GM23248 (cell line): Measurements from ENCODE around the gene NUDT22. TPM values are rescaled to one million over a fixed set of nuclear protein-coding genes. Genes with fewer than 3 reads are reported as not detected.

Experiments used
- DNase-seq: peaks from one replicate; pipeline ENCODE4 v3.0.0-alpha.2; 2015
- H2AFZ ChIP-seq: fragments of 200-600 bp; sonication (generic); 2 replicates; pipeline ENCODE4 v1.6.1; 2016; ENCODE audit warnings: antibody characterized with exemption
- H3F3A ChIP-seq: fragments of 200-600 bp; sonication (generic); 2 replicates; pipeline ENCODE4 v1.6.1; 2016; ENCODE audit warnings: mild to moderate bottlenecking, antibody characterized with exemption, mixed run types; ENCODE audit not compliant: insufficient read depth
- H3K27ac ChIP-seq: fragments of 200-600 bp; sonication (generic); 2 replicates; pipeline ENCODE4 v1.5.1; 2016; ENCODE audit warnings: mild to moderate bottlenecking
- H3K27me3 ChIP-seq: fragments of 200-600 bp; sonication (generic); replicated peaks from 2 replicates; pipeline ENCODE4 v1.6.1; 2016; ENCODE audit warnings: mild to moderate bottlenecking; ENCODE audit not compliant: insufficient read depth
- H3K36me3 ChIP-seq: fragments of 200-600 bp; sonication (generic); 2 replicates; pipeline ENCODE4 v1.6.1; 2016; ENCODE audit warnings: low read depth, mild to moderate bottlenecking
- H3K4me1 ChIP-seq: fragments of 200-600 bp; sonication (generic); 2 replicates; pipeline ENCODE4 v1.6.1; 2016; ENCODE audit warnings: mild to moderate bottlenecking; ENCODE audit not compliant: insufficient read depth
- H3K4me2 ChIP-seq: fragments of 200-600 bp; sonication (generic); one replicate; pipeline ENCODE4 v1.6.1; 2016; ENCODE audit warnings: mild to moderate bottlenecking; ENCODE audit not compliant: unreplicated experiment
- H3K4me3 ChIP-seq: fragments of 200-600 bp; sonication (generic); 2 replicates; pipeline ENCODE4 v1.5.1; 2016; ENCODE audit warnings: mild to moderate bottlenecking
- H3K79me2 ChIP-seq: fragments of 200-600 bp; sonication (generic); 2 replicates; pipeline ENCODE4 v1.6.1; 2016; ENCODE audit warnings: mild to moderate bottlenecking; ENCODE audit not compliant: insufficient read depth
- H3K9ac ChIP-seq: fragments of 200-600 bp; sonication (generic); 2 replicates; pipeline ENCODE4 v1.6.1; 2016; ENCODE audit warnings: mild to moderate bottlenecking
- H3K9me2 ChIP-seq: fragments of 200-600 bp; sonication (generic); 2 replicates; pipeline ENCODE4 v1.6.1; 2016; ENCODE audit warnings: mixed run types, mild to moderate bottlenecking, moderate library complexity; ENCODE audit not compliant: insufficient read depth
- H3K9me3 ChIP-seq: fragments of 200-600 bp; sonication (generic); one replicate; pipeline ENCODE4 v1.6.1; 2017; ENCODE audit warnings: low read depth
- H4K20me1 ChIP-seq: fragments of 200-600 bp; sonication (generic); 2 replicates; pipeline ENCODE4 v1.6.0; 2016; ENCODE audit not compliant: insufficient read depth
- EZH2 ChIP-seq: fragments of 200-600 bp; sonication (generic); IDR thresholded peaks from 2 replicates; pipeline ENCODE4 v1.6.1; 2018; ENCODE audit warnings: antibody characterized with exemption, mild to moderate bottlenecking; ENCODE audit not compliant: insufficient read depth, poor library complexity, severe bottlenecking
- EZH2phosphoT487 ChIP-seq: fragments of 200-600 bp; sonication (generic); IDR thresholded peaks from 2 replicates; pipeline ENCODE4 v1.6.1; 2018; ENCODE audit warnings: antibody characterized with exemption, moderate library complexity, mild to moderate bottlenecking, low read depth; ENCODE audit not compliant: insufficient read depth
- WGBS, 2 experiments: methylation state at CpG; one replicate each; pipeline ENCODE4 v1.1.6; 2015 to 2017; ENCODE audit warnings: low lambda C conversion rate in 2 of 2, low coverage in 1 of 2; ENCODE audit errors: missing lambda C conversion rate in 2 of 2; 5-methylcytosine and 5-hydroxymethylcytosine counted together
- in situ Hi-C: fragments of 300-500 bp; cut with MboI; formaldehyde crosslinking; loops from 2 replicates; pipeline ENCODE4 v1.15.0; 2020
- polyA plus RNA-seq: library from polyadenylated mRNA; unstranded; fragments of >200 nt; fragmentation: Nextera tagmentation; extraction: Ambion mirVana; gene quantifications from 2 replicates; pipeline ENCODE4 v1.2.1, GENCODE V29; 2016
- total RNA-seq: library from RNA; depleted of rRNA; stranded (reverse); fragments of >200 nt; shearing (Covaris generic); gene quantifications from 2 replicates; pipeline ENCODE4 v1.2.3, GENCODE V29; 2014

Gene NUDT22
- total and polyA plus RNA-seq, 2 experiments from 2014 or later: 74.5 to 97.9 TPM

GRCh38 chr11:64211181-64211872, 14.7 kb upstream of the NUDT22 start:
- TF ChIP-seq EZH2: no peak
- no peak for TF ChIP-seq EZH2phosphoT487
- no peak for DNase-seq

GRCh38 chr11:64216879-64217278, 9.2 kb upstream of the NUDT22 start:
- DNase-seq: no peak
- no peaks in the 10 kb centered on the region for H4K20me1 ChIP-seq
- H3K4me1 ChIP-seq: peaks cover 11% of the 10 kb centered on the region
- no peak overlapping the region for H3K4me2 ChIP-seq
- H3K27me3 ChIP-seq: no peaks in the 10 kb centered on the region
- WGBS, 2 experiments: 85 to 86% methylated on average over 6 of the region's 6 CpGs
- H3F3A ChIP-seq: peaks cover 18% of the 10 kb centered on the region
- in situ Hi-C loops: no loop called here
- H3K36me3 ChIP-seq: no peaks in the 10 kb centered on the region
- H3K9me2 ChIP-seq: no peaks in the 10 kb centered on the region
- TF ChIP-seq EZH2 (no peak), EZH2phosphoT487 (no peak)
- no peaks in the 10 kb centered on the region for H3K9me3 ChIP-seq
- H3K27ac ChIP-seq: no peak overlapping the region
- no peak overlapping the region for H2AFZ ChIP-seq
- no peaks in the 10 kb centered on the region for H3K79me2 ChIP-seq
- no peak overlapping the region for H3K9ac ChIP-seq
- no peak overlapping the region for H3K4me3 ChIP-seq

More at GRCh38 chr11:64211181-64211872, 14.7 kb upstream of the NUDT22 start:
- in situ Hi-C loops: no loop called here
- Histone ChIP-seq H4K20me1 (no peaks in the 10 kb centered on the region), H3K27ac (no peak overlapping the region), H3K4me1 (peaks cover 21% of the 10 kb centered on the region), H2AFZ (no peak overlapping the region), H3K4me3 (no peak overlapping the region), H3F3A (peaks cover 18% of the 10 kb centered on the region), H3K9me3 (no peaks in the 10 kb centered on the region), H3K9me2 (no peaks in the 10 kb centered on the region), H3K9ac (no peak overlapping the region), H3K36me3 (no peaks in the 10 kb centered on the region), H3K27me3 (no peaks in the 10 kb centered on the region), H3K4me2 (no peak overlapping the region), H3K79me2 (no peaks in the 10 kb centered on the region)
- WGBS, 2 experiments: 84 to 97% methylated on average over 13 to 30 of the region's 30 CpGs

GRCh38 chr11:64218628-64219353, 7.3 kb upstream of the NUDT22 start:
- Histone ChIP-seq H2AFZ (no peak overlapping the region), H3K79me2 (no peaks in the 10 kb centered on the region), H3K4me1 (peaks cover 11% of the 10 kb centered on the region), H3K4me3 (no peak overlapping the region), H4K20me1 (no peaks in the 10 kb centered on the region), H3K9ac (no peak overlapping the region), H3K9me2 (no peaks in the 10 kb centered on the region), H3K4me2 (no peak overlapping the region), H3K27me3 (no peaks in the 10 kb centered on the region), H3K27ac (no peak overlapping the region), H3K9me3 (no peaks in the 10 kb centered on the region), H3F3A (peaks cover 15% of the 10 kb centered on the region), H3K36me3 (no peaks in the 10 kb centered on the region)
- 74 to 78% methylated on average over 11 of the region's 11 CpGs for WGBS, 2 experiments
- TF ChIP-seq EZH2: no peak
- no peak for TF ChIP-seq EZH2phosphoT487
- in situ Hi-C loops: no loop called here
- no peak for DNase-seq

- Histone ChIP-seq H3K27ac (no peak overlapping the region), H3K9me3 (no peaks in the 10 kb centered on the region), H3F3A (peaks cover 10% of the 10 kb centered on the region), H3K27me3 (no peaks in the 10 kb centered on the region), H3K4me2 (no peak overlapping the region), H4K20me1 (no peaks in the 10 kb centered on the region), H3K4me3 (no peak overlapping the region), H3K4me1 (peaks cover 11% of the 10 kb centered on the region), H3K36me3 (no peaks in the 10 kb centered on the region), H3K9ac (no peak overlapping the region), H3K9me2 (no peaks in the 10 kb centered on the region), H2AFZ (no peak overlapping the region), H3K79me2 (no peaks in the 10 kb centered on the region)
- in situ Hi-C loops: no loop called here
- WGBS, 2 experiments: 73 to 76% methylated on average over 7 of the region's 7 CpGs
- DNase-seq: no peak
- TF ChIP-seq EZH2phosphoT487 (no peak), EZH2 (no peak)
Measured at GRCh38 chr11:64219354-64219684, 6.8 kb upstream of the NUDT22 start.
